ENCODE data around the gene SLC22A23.
"Not testable (repeated sequence)": the region's sequence is repeated elsewhere in the genome, so short reads cannot be mapped to it uniquely, and the experiment has no call there.

Gene SLC22A23

DNA sequence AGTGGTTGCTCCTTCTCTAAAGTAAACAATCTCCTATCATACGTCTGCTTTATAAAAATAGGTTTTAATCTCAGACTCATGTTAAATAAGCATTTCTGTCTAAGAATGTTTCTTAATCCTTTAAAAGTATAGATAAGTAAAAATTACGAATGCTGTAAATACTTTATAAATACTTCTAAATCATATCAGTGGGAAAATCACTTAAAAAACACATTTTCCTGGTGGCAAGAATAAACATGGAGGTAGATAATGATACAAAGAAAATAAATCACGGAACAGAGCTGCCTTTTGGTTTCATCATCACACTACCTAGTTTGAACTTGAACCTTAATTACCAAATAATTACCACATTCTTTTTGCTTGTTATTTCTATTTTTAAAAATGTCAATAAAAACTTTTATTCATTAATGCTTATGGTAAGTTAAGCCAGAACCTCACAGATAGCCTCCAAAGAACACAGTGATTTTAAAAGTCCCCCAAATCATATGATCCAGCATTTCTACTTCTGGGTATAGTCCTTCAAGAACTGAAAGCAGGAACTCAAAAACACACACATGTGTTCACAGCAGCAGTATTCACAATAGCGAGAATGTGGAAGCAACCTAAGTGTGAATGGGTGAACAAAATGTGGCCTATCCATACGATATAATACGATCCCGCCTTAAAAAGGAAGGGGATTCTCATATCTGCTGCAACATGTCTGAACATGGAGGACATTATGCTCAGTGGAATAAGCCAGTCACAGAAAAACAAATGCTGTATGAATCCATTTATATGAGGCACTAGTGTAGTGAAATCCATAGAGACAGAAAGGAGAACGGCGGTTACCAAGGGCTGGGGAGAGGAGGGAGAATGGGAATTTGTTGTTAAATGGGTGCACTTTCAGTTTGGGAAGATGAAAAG, 72.4 kb downstream of the SLC22A23 start:
- Mint-ChIP-seq H3K9me3 (no peaks in the 10 kb centered on the region), H3K27me3 (peaks cover 35% of the 10 kb centered on the region), H3K4me3 (no peak overlapping the region), H3K36me3 (no peaks in the 10 kb centered on the region), H3K4me1 (peaks cover 17% of the 10 kb centered on the region), H3K27ac (no peak overlapping the region)
- ATAC-seq: no peak

DNA sequence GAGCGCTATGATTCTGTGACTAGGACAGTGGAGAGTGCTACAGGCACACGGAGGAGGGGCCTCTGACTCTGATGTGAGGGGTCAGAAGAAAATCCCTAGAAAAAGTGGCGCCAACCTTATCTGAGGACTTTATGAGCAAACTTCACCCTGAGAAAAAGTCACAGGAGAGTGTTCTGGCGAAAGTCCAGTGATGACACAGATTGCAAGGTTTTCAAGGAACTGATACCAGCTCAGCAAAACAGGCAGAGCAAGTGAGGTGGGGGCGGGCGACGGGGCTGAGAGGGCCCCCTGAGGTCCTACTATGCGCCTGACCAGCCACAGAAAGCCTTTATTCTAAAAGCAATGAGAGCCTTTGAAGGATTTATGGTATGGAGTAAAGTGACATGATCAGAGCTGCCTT, 73.3 kb downstream of the SLC22A23 start:
- H3K9me3 Mint-ChIP-seq: no peaks in the 10 kb centered on the region
- H3K4me1 Mint-ChIP-seq: peaks cover 16% of the 10 kb centered on the region
- ATAC-seq: peak; percentile 78
- no peak overlapping the region for H3K4me3 Mint-ChIP-seq
- no peak overlapping the region for H3K27ac Mint-ChIP-seq
- no peaks in the 10 kb centered on the region for H3K36me3 Mint-ChIP-seq
- H3K27me3 Mint-ChIP-seq: peaks cover 42% of the 10 kb centered on the region

DNA sequence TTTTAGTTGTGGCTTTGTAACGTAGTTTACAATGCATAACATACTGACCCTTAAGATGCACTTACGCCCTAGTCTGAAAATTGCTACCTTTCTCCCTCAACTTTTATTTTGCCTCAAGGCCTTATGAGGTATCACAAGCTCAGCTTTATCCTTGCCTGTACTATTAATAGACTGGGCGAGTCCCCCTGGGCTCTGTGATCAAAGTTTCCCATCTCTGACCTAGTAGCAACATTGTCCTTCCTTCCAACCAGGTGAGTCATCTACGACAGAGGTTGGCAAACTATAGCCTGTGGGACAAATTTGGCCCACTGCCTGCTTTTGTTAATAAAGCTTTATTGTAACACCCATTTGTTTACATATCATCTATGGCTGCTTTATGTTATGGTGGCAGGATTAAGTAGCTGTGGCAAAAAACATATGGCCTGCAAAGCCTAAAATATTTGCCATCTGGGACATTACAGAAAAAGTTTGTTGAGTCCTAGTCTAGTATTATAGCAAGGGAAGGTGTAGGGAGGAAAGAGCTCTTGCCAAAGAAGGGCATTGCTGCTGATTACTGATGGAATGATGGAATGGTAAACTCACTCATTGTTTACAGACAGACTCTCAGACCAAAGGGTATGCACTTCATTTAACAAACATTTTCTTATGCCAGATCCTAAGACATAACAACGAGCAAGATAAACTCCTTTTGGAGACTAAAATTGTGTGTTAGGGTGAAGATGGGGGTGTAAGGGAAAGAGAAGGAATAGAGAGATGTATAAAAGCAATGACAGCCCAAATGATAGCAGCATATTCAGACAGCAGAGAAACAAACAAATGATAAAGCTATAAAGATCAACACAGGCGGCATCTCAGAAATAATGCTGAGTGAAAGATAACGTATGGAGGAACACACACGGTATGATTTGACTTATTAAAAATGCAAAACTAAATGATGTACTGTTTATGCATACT, 74.2 kb downstream of the SLC22A23 start:
- ATAC-seq: no peak
- no peaks in the 10 kb centered on the region for H3K36me3 Mint-ChIP-seq
- H3K9me3 Mint-ChIP-seq: no peaks in the 10 kb centered on the region
- H3K4me3 Mint-ChIP-seq: no peak overlapping the region
- peaks cover 14% of the 10 kb centered on the region for H3K4me1 Mint-ChIP-seq
- H3K27ac Mint-ChIP-seq: no peak overlapping the region
- peaks cover 42% of the 10 kb centered on the region for H3K27me3 Mint-ChIP-seq

DNA sequence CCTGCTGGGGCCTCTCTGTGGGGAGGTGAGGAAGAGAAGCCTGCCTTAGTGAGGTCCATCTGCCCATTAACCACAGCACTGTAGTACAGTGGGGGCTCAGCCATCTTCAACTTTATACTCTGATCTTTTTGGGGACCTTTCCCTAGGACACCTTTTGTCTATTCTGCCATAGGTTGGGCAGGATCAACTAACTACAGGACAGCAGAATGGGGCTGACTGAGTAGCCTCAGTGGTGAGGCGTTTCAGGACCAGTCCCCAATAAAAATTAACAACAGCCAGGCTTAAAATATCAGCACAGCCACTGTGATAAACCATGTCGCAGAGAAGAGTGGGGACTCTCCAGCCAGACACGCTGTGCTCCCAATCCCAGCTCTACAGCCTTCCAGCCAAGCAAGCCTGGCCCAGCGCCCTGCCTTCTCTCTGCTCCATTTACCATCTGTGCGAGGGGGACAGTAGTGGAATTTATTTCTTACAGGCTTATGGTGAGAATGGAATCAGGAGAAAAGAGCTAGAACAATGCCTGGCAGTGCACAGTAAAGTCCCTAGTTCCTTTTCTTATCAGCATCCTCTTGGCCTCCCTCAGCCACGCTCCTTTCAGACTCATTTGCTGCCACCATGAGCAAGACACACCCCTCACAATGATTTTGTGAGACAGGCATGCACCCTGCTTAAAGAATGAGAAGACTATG, 75.5 kb downstream of the SLC22A23 start:
- Mint-ChIP-seq H3K4me1 (peaks cover 14% of the 10 kb centered on the region), H3K27me3 (peaks cover 44% of the 10 kb centered on the region), H3K27ac (no peak overlapping the region), H3K4me3 (no peak overlapping the region), H3K9me3 (no peaks in the 10 kb centered on the region), H3K36me3 (no peaks in the 10 kb centered on the region)
- no peak for ATAC-seq

DNA sequence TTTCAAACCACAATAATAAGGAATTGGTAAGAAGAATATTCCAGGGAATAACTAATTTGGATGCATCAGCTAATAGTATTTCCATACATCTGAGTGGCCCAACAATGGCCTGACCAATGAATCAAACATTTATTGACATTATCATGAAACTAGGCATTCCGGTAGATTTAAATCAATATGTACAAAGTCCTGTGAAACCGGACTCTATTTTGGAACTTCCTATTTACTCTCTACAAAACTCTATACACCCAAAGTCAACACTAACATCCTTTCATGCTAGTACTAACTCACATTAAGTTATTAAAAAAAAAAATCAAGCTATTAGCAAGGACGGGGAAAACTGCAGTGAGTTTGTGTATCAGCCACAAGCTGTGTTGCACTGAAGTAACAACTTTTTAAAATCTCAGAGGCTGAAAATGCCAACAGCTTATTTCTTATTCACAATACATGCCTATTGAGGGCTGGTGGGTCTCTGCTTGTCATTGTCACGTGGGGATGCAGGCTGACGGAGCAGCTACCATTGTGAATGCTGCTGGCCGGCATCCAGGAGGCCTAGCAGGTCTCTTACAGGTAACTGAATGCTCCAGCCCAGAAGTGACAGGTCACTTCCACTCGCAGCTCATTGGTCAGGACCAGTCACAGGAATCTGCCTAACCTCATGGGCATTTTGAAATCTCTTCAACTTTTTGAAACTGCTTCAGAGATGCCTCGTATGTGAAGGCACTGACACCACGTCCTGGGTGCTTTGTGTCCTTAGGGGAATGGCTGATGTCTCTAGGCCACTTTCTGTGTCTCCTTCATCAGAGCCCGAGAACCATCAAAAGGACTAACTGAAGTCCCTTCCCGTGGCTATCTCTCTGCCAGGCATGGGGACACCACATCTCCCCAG, 76.3 kb downstream of the SLC22A23 start:
- Mint-ChIP-seq H3K36me3 (no peaks in the 10 kb centered on the region), H3K4me1 (peaks cover 14% of the 10 kb centered on the region), H3K27me3 (peaks cover 44% of the 10 kb centered on the region), H3K4me3 (no peak overlapping the region), H3K27ac (no peak overlapping the region), H3K9me3 (no peaks in the 10 kb centered on the region)
- no peak for ATAC-seq

DNA sequence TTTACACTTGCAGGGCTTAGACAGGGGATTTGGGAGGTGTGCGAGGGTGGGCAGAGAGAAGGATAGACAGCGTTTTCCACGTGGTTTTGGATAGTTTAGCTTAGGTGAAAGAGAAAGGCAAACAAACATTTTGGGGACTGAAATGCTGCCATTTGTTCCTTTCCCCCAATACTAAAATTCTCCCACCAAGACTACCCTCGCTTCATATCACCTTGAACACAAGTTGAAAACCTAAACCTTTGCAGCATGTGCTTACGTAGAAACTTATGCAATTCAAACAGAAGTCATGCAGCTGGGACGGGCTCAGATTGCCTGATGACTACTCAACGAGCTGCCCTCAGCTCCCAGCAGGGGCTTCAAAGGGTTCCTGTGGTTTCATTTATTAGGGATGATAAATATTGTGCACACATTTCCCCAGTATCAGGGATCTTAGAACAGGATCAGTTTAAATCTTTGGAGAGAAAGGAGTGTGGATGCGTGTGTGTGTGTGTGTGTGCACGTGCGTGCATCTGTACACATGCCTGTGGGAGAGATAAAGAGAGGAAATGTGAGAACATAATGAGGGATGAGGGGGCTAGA, 77.3 kb downstream of the SLC22A23 start:
- Mint-ChIP-seq H3K4me1 (peaks cover 14% of the 10 kb centered on the region), H3K27me3 (peaks cover 44% of the 10 kb centered on the region), H3K36me3 (no peaks in the 10 kb centered on the region), H3K9me3 (no peaks in the 10 kb centered on the region), H3K27ac (no peak overlapping the region), H3K4me3 (no peak overlapping the region)
- ATAC-seq: no peak

DNA sequence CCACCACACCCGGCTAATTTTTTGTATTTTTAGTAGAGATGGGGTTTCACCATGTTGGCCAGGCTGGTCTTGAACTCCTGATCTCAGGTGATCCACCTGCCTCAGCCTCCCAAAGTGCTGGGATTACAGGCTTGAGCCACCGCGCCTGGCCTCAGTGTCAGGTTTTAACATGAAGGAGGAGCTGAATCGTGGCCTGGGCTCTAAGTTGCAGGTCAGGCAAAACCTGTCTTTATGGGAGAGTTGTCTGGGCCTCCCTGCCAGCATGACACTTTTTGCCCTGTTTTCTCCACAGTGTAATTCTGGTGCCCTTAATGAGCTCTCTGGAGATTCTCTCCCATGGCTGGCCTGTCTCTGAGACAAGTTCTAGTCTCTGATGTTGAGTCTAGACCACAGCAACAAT, 78.0 kb downstream of the SLC22A23 start:
- peaks cover 14% of the 10 kb centered on the region for H3K4me1 Mint-ChIP-seq
- not testable (repeated sequence) for H3K27ac Mint-ChIP-seq, H3K36me3 Mint-ChIP-seq, ATAC-seq, H3K4me3 Mint-ChIP-seq, H3K9me3 Mint-ChIP-seq
- H3K27me3 Mint-ChIP-seq: peaks cover 44% of the 10 kb centered on the region

DNA sequence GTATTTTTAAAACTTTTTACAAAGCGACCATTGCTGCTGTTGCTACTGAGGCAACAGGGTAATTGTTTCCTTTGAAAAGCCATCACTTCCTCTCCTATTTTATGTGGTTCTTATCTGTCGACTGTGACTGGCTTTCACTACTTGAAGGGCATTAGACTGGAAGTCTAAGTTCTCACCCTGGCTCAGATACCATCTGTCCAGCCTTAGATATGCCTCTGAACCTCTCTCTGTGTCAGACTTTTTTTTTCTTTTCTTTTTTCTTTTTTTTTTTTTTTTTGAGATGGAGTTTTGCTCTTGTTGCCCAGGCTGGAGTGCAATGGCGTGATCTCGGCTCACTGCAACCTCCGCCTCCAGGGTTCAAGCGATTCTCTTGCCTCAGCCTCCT, 78.5 kb downstream of the SLC22A23 start:
- not testable (repeated sequence) for H3K4me3 Mint-ChIP-seq, H3K9me3 Mint-ChIP-seq, H3K27ac Mint-ChIP-seq, H3K36me3 Mint-ChIP-seq
- Mint-ChIP-seq H3K27me3 (peaks cover 44% of the 10 kb centered on the region), H3K4me1 (peaks cover 14% of the 10 kb centered on the region)
- ATAC-seq: peak; percentile 65

DNA sequence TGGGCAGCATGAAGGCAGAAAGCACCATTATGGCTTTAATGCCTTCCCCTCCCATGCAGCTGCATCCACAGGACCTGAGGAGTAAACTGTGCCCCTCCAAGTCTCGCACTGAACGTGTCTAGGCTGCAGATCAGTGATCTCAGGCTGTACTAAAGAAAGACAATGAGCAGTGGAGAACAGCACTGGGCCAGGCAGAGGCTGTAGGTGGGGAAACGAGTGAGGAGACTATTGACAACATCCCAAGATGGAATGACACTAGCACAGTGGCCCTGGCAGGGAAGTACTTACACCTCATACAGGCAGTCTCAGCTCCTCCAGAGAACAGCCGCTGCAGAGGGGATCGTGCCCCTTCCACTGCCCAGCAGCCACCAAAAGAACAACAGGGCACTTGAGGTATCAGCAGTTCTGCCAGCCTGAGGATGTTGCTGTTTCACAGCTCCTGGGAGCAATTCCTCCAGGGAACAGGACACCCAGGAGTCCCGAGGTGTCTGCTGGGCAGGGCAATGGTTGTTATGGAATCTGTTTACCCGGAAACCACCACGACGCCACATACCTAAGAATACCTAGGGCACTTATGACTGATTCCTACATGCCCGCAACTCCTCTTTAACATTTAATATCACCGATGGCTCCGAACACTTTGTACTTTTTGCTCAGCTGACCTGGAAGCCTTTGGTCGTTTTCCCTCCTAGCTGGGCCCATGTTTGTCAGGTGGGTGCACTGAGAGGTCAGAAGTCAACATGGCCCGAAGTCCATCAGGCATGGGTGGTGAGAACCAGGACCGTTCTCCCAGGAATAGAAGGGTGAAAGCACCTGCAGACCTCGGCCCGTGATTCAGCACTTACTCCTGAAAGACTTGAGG, 79.1 kb downstream of the SLC22A23 start:
- H3K9me3 Mint-ChIP-seq: no peaks in the 10 kb centered on the region
- H3K27me3 Mint-ChIP-seq: peaks cover 40% of the 10 kb centered on the region
- peaks cover 8% of the 10 kb centered on the region for H3K4me1 Mint-ChIP-seq
- H3K4me3 Mint-ChIP-seq: no peak overlapping the region
- H3K36me3 Mint-ChIP-seq: no peaks in the 10 kb centered on the region
- peak; percentile 18 for ATAC-seq
- no peak overlapping the region for H3K27ac Mint-ChIP-seq

DNA sequence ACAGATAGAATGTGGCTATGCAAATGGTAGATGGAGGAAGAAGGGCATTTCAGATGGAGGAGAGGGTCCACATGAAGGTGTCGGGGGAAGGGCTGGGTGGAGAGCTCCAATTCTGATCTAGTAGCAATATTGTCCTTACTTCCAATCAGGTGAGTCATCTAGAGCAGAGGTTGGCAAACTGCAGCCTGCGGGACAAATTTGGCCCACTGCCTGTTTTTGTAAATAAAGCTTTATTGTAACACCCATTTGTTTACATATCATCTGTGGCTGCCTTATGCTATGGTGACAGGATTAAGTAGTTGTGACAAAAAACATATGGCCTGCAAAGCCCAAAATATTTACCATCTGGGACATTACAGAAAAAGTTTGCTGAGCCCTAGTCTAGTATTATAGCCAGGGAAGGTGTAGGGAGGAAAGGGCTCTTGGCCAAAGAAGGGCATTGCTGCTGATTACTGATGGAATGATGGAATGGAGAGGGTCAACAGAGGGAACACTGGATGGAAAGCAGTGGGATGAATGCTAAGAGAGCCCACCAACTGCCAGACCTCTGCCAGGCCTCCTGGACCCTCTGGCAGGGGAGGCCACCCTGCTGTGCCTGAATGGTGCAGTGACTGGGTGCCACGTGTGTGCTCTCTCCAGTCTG, 79.8 kb downstream of the SLC22A23 start:
- peaks cover 6% of the 10 kb centered on the region for H3K4me1 Mint-ChIP-seq

DNA sequence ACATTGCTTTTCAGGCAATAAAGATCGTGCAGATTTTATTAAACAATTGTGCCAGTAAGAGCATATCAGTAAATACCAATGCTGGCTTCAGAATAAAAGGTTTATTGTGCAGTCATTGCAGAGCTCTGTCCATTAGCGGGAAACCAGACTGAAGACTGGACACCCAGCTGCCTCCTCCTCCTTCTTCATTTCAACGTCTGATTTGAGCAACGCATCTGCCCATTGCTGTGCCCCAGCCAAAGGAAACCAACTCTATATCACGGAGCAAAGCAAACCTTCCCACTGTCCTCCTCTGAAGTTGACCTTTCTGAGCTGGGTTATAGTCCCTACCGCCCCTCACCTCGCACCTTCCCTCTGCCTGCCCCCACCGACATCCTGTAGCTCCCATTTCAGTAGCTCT, 80.8 kb downstream of the SLC22A23 start:
- Mint-ChIP-seq H3K27me3 (peaks cover 23% of the 10 kb centered on the region), H3K36me3 (no peaks in the 10 kb centered on the region), H3K9me3 (no peaks in the 10 kb centered on the region), H3K4me1 (peaks cover 6% of the 10 kb centered on the region), H3K4me3 (no peak overlapping the region), H3K27ac (no peak overlapping the region)
- no peak for ATAC-seq

More for the DNA sequence above, 79.8 kb downstream of the SLC22A23 start:
- Mint-ChIP-seq H3K36me3 (no peaks in the 10 kb centered on the region), H3K4me3 (no peak overlapping the region), H3K9me3 (no peaks in the 10 kb centered on the region), H3K27ac (no peak overlapping the region), H3K27me3 (peaks cover 32% of the 10 kb centered on the region)
- no peak for ATAC-seq

DNA sequence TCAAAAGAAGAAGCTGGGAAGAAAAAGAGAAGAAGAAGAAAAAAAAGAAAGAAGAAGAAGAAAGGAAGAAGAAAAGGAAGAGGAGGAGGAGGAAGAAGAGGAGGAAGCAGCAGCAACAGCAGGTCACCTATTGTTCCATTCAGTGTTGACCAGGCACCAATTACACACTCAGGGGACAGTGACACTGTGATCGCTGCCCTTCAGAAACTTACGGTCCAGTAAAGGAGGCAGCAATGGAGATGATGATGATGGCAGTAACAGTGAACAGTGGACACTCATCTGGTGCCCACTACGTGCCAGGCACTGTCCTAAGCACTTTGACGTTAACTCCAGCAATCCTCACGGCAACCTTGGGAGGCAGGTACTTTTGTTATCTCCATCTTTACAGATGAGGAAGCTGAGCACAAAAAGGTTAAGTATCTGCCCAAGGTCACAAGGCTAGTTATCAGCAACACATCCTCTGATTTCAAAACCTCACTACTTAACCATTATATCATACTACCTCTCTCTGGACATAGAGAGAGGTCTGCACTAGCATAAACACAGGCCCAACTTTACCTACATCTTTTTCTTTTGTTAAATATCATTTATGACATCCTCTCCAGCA, 83.2 kb downstream of the SLC22A23 start:
- H3K4me3 Mint-ChIP-seq: no peak overlapping the region
- peaks cover 6% of the 10 kb centered on the region for H3K4me1 Mint-ChIP-seq
- no peak for ATAC-seq
- peaks cover 10% of the 10 kb centered on the region for H3K27me3 Mint-ChIP-seq
- H3K36me3 Mint-ChIP-seq: no peaks in the 10 kb centered on the region
- H3K27ac Mint-ChIP-seq: no peak overlapping the region
- H3K9me3 Mint-ChIP-seq: no peaks in the 10 kb centered on the region

Measured in stimulated activated memory B cell treated with anti-CD40 and anti-IgM and Interleukin-4, amounts not matched to agents 10 μg/mL and 1 μg/mL and 100 μg/mL, for 72 hours (primary cell).